ENCODE measurements around the gene TMEM250. TPM values are rescaled to one million over a fixed set of nuclear protein-coding genes. Genes with fewer than 3 reads are reported as not detected.
A peak's percentile ranks its signal among the peaks of the same experiment; 100 is the strongest.

TMEM250 gene
- total and polyA plus RNA-seq, 2 experiments from 2014 or later: 25.6 to 29.3 TPM

DNA sequence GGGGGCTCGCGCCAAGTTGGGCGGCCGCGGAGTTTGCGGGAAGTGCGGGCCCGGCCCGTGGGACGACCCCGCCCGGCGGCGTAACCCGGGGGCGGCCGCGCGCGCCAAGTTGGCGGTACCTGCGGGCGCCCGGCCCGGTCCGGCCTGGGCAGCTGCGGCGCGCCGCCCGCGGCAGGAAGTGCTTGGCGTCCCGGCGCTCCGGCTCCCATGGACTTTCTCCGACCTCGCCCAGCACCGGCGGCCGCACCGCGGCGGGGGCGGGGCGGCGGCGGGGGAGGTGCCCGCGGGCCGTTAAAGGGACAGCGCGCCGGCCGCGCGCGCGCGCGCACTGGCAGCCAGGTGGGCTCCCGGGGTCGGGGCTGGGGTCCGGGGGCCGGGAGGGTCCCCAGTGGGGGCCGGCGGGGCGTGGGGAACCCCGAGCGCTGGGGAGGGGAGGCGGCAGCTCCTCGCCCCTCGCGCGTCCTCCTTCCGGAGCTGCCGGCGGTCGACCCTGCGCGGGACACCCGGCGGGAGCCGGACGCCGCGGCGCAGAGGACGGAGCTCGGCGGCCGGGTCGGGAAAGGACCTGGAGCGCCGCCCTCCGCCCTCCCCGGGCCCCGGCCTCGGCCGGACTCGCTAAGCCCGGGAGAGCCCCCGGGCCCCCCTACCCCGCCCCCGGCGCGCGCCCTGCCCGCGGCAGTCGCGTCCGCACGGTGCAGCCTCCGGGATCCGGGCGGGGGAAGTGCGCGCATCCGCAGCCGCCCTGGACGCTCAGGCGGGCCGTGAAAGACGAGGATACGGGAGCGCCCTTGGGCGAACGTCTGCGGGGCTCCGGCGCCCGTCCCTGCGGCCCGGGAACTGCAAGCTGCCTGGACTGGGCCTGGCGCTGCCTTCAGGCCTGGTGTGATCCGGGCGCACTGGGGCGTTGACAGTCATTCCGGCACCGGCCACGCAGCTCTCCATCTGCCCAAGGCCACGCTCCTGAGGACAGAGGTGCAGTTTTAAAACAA, 23.3 kb downstream of the TMEM250 start, which contains the start of gene NACC2:
TSS of gene NACC2 (minus strand) at position 220 of the 989 bp plus-strand sequence. CDS start 44,768 bp downstream, outside the sequence.
- Histone ChIP-seq H3K9me3 (ENCODE audit: low read depth) (no peaks in the 10 kb centered on the region), H3K27me3 (peaks cover 21% of the 10 kb centered on the region), H3K4me3 (peak within 1 kb of the TSS; percentile 63), H3K36me3 (no peaks in the 10 kb centered on the region), H3K4me1 (ENCODE audit: low read depth) (peaks cover 8% of the 10 kb centered on the region), H3K27ac (no peak within 1 kb of the TSS)
- DNase-seq (ENCODE audit: low read depth in 1 of 2, low spot score in 1 of 2): peak; percentile 65 to 78
- TF ChIP-seq, protein P1, sequence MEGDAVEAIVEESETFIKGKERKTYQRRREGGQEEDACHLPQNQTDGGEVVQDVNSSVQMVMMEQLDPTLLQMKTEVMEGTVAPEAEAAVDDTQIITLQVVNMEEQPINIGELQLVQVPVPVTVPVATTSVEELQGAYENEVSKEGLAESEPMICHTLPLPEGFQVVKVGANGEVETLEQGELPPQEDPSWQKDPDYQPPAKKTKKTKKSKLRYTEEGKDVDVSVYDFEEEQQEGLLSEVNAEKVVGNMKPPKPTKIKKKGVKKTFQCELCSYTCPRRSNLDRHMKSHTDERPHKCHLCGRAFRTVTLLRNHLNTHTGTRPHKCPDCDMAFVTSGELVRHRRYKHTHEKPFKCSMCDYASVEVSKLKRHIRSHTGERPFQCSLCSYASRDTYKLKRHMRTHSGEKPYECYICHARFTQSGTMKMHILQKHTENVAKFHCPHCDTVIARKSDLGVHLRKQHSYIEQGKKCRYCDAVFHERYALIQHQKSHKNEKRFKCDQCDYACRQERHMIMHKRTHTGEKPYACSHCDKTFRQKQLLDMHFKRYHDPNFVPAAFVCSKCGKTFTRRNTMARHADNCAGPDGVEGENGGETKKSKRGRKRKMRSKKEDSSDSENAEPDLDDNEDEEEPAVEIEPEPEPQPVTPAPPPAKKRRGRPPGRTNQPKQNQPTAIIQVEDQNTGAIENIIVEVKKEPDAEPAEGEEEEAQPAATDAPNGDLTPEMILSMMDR (IDR thresholded peaks at IDR 0.05; ENCODE audit: low read depth, low read length): no peak

DNA sequence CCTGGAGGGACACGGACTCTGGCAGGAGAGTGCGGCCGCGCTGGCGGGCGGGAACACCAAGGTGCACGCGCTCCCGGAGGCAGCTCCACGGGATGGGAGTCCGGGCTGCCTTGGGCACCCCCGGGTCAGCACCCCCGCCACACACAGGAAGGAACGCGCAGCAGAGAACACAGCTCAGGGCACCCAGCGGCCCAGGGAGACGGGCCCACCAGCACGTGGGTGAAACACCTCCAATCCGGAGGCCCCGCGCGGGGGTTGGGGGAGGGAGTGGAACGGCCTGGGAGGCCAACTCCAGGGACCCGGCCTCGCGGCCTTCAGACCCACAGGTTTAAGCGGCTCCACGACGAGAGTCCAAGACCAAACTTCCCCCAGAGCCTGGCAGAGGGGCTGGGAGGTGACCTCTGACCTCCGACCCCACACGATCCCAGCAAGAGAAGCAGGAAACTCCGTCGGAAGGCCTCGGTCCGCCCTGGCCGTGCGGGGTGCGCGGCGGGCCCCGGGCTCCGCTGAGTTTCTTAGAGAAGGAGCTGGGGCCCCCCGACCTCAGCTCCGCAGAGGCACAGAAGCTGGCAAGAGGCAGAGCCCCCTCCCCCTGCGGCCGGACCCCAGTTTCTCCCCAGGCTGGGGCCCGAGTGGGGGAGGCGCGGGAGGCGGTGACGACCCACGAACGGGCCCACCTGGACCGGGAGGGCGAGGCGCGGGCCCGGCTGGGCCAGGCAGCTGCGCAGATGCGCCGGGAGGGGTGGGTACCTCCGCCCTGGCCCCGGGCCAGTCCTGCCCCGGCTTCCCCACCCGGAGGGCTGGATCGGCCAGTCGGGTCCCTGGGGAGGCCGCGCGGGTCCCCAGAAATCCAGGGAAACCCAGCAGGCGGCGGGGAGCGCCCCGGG, 24.4 kb downstream of the TMEM250 start:
- Histone ChIP-seq H3K9me3 (ENCODE audit: low read depth) (no peaks in the 10 kb centered on the region), H3K27ac (no peak overlapping the region), H3K4me1 (ENCODE audit: low read depth) (peaks cover 5% of the 10 kb centered on the region), H3K36me3 (no peaks in the 10 kb centered on the region), H3K27me3 (peaks cover 21% of the 10 kb centered on the region), H3K4me3 (peak overlapping the region; percentile 63)
- TF ChIP-seq, protein P1 (IDR thresholded peaks at IDR 0.05; ENCODE audit: low read depth, low read length): no peak
- peak; percentile 66 to 72 for DNase-seq (ENCODE audit: low read depth in 1 of 2, low spot score in 1 of 2)

DNA sequence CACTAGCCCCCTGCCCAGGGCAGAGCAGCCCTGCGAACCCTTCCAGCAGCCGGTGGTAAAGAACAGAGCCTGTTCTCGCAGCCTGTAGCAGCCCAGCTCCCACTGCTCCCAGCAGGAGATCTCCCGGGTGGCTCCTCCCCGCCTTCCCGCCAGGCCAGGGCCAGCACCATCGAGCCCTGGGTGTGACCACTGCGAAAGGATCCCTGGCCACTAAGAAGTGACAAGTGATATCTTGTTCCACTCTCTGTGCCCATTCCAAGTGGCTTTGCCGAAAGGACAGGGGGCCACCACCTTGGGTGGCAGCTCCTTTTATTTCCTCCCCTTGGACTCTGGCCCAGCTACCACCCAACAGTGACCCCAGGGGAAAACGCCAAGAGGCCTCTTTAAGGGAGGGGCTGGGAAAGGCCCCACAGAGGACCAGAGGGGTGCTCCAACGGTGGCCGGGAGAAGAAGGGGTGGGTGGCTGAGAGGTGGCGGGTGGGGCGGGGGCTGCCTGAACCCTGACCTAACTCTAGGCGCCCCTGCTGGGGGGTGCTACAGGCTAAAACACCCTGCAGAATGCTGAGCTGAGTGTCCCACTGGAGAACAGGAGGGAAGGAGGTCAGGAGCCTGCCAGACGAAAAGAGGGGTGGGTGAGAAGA, 25.2 kb downstream of the TMEM250 start:
- TF ChIP-seq, protein P1 (IDR thresholded peaks at IDR 0.05; ENCODE audit: low read depth, low read length): no peak
- Histone ChIP-seq H3K4me1 (ENCODE audit: low read depth) (peaks cover 5% of the 10 kb centered on the region), H3K36me3 (no peaks in the 10 kb centered on the region)

DNA sequence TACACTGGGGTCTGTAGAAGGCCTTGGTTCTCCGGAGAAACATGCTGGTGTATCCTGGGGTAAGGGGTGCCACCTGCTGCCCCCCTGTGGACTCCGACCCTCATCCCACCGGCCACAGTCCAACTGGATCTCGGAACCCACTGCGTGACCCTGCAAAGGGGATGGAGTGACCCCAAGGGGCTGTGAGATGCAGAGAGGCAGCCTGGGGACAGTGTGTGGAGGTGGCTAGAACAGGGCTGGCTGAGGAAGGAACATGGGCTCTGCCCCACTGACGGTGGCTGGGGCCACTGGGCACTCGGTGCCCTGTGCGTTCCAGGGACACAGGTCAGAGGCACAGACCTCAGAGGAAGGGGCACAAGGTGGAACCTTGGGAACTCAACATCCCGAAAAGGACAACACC, 25.9 kb downstream of the TMEM250 start:
- Histone ChIP-seq H3K36me3 (no peaks in the 10 kb centered on the region), H3K9me3 (ENCODE audit: low read depth) (no peaks in the 10 kb centered on the region), H3K4me1 (ENCODE audit: low read depth) (peaks cover 5% of the 10 kb centered on the region), H3K4me3 (no peak overlapping the region), H3K27ac (no peak overlapping the region), H3K27me3 (peaks cover 15% of the 10 kb centered on the region)
- no peak for DNase-seq (ENCODE audit: low read depth in 1 of 2, low spot score in 1 of 2)
- TF ChIP-seq, protein P1 (IDR thresholded peaks at IDR 0.05; ENCODE audit: low read depth, low read length): no peak

More for the DNA sequence above, 25.2 kb downstream of the TMEM250 start:
- H3K4me3 ChIP-seq: peak overlapping the region; percentile 63
- no peak for DNase-seq (ENCODE audit: low read depth in 1 of 2, low spot score in 1 of 2)
- no peak overlapping the region for H3K27ac ChIP-seq
- peaks cover 17% of the 10 kb centered on the region for H3K27me3 ChIP-seq
- H3K9me3 ChIP-seq (ENCODE audit: low read depth): no peaks in the 10 kb centered on the region

DNA sequence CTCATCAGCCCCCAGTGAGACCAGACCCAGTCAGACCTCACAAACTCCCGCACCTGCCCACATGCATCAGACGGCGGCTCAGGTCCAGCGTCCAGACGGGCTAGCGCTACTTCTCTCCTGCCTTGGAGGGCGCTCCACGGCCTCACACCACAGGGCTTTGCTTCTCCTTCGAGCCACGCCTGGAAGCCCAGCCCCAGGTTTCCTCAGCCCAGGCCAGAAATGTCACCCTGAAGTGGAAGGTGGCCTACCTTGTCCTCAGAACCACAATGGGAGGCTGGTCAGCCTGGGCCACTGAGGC, 26.4 kb downstream of the TMEM250 start:
- Histone ChIP-seq H3K27me3 (peaks cover 11% of the 10 kb centered on the region), H3K9me3 (ENCODE audit: low read depth) (no peaks in the 10 kb centered on the region), H3K27ac (no peak overlapping the region), H3K4me1 (ENCODE audit: low read depth) (peaks cover 5% of the 10 kb centered on the region), H3K36me3 (no peaks in the 10 kb centered on the region), H3K4me3 (no peak overlapping the region)
- TF ChIP-seq, protein P1 (IDR thresholded peaks at IDR 0.05; ENCODE audit: low read depth, low read length): no peak
- DNase-seq (ENCODE audit: low read depth in 1 of 2, low spot score in 1 of 2): no peak

Measured in cardiac muscle cell (in vitro differentiated cells and primary cell).